ENCODE data around the gene TPO.

The TPO gene

GRCh38 chr2:1497122-1497611, 83.9 kb downstream of the TPO start:
- no peaks in the 10 kb centered on the region for H3K9me3 ChIP-seq (ENCODE audit: control insufficient read depth, insufficient read depth, low read length)
- no peaks in the 10 kb centered on the region for H3K36me3 ChIP-seq (ENCODE audit: control insufficient read depth, insufficient read depth, low read length)
- no peaks in the 10 kb centered on the region for H3K27me3 ChIP-seq (ENCODE audit: control insufficient read depth, insufficient read depth, low read length)
- no peaks in the 10 kb centered on the region for H3K4me1 ChIP-seq (ENCODE audit: control insufficient read depth, insufficient read depth, low read length)
- H3K9ac ChIP-seq (ENCODE audit: low read depth, low read length), result no peak overlapping the region
- H3K4me3 ChIP-seq (ENCODE audit: low read depth, low read length), result no peak overlapping the region

GRCh38 chr2:1498176-1498575, 84.9 kb downstream of the TPO start:
- no peaks in the 10 kb centered on the region for H3K9me3 ChIP-seq (ENCODE audit: control insufficient read depth, insufficient read depth, low read length)
- H3K4me1 ChIP-seq (ENCODE audit: control insufficient read depth, insufficient read depth, low read length), result no peaks in the 10 kb centered on the region
- no peak overlapping the region for H3K4me3 ChIP-seq (ENCODE audit: low read depth, low read length)
- H3K36me3 ChIP-seq (ENCODE audit: control insufficient read depth, insufficient read depth, low read length), result no peaks in the 10 kb centered on the region
- no peak overlapping the region for H3K9ac ChIP-seq (ENCODE audit: low read depth, low read length)
- H3K27me3 ChIP-seq (ENCODE audit: control insufficient read depth, insufficient read depth, low read length), result no peaks in the 10 kb centered on the region

GRCh38 chr2:1499033-1499795, 86.0 kb downstream of the TPO start:
- Histone ChIP-seq H3K27me3 (ENCODE audit: control insufficient read depth, insufficient read depth, low read length) (no peaks in the 10 kb centered on the region), H3K36me3 (ENCODE audit: control insufficient read depth, insufficient read depth, low read length) (no peaks in the 10 kb centered on the region), H3K4me1 (ENCODE audit: control insufficient read depth, insufficient read depth, low read length) (no peaks in the 10 kb centered on the region), H3K9ac (ENCODE audit: low read depth, low read length) (no peak overlapping the region), H3K4me3 (ENCODE audit: low read depth, low read length) (no peak overlapping the region), H3K9me3 (ENCODE audit: control insufficient read depth, insufficient read depth, low read length) (no peaks in the 10 kb centered on the region)

- H3K4me1 ChIP-seq (ENCODE audit: control insufficient read depth, insufficient read depth, low read length), result no peaks in the 10 kb centered on the region
- no peaks in the 10 kb centered on the region for H3K27me3 ChIP-seq (ENCODE audit: control insufficient read depth, insufficient read depth, low read length)
- H3K4me3 ChIP-seq (ENCODE audit: low read depth, low read length), result no peak overlapping the region
- H3K9ac ChIP-seq (ENCODE audit: low read depth, low read length), result no peak overlapping the region
- no peaks in the 10 kb centered on the region for H3K36me3 ChIP-seq (ENCODE audit: control insufficient read depth, insufficient read depth, low read length)
- H3K9me3 ChIP-seq (ENCODE audit: control insufficient read depth, insufficient read depth, low read length), result no peaks in the 10 kb centered on the region
These were observed 88.0 kb downstream of the TPO start for GRCh38 chr2:1501038-1501851.

DNA sequence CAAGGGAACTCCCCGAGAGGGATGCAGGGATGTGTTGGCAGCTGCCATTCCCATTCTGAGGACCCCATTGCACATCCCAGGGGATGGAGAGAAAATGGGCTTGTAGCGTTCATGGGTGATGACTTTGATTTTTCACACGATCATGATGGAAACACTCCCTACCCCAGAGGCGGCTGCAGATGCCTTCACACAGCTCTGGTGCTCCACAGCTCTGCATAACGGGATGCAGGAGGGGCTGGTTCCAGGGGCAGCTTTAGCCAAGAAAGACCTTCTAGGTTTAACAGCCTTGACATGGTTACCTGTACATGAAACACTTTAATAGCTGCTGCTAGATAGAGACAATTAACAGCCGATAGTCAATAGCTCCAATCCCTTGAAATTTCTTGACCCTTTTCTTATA, 88.7 kb downstream of the TPO start:
- no peak overlapping the region for H3K4me3 ChIP-seq (ENCODE audit: low read depth, low read length)
- H3K36me3 ChIP-seq (ENCODE audit: control insufficient read depth, insufficient read depth, low read length), result no peaks in the 10 kb centered on the region
- no peaks in the 10 kb centered on the region for H3K4me1 ChIP-seq (ENCODE audit: control insufficient read depth, insufficient read depth, low read length)
- H3K9ac ChIP-seq (ENCODE audit: low read depth, low read length), result no peak overlapping the region
- no peaks in the 10 kb centered on the region for H3K27me3 ChIP-seq (ENCODE audit: control insufficient read depth, insufficient read depth, low read length)
- H3K9me3 ChIP-seq (ENCODE audit: control insufficient read depth, insufficient read depth, low read length), result no peaks in the 10 kb centered on the region

- H3K9ac ChIP-seq (ENCODE audit: low read depth, low read length), result no peak overlapping the region
- no peaks in the 10 kb centered on the region for H3K4me1 ChIP-seq (ENCODE audit: control insufficient read depth, insufficient read depth, low read length)
- no peaks in the 10 kb centered on the region for H3K27me3 ChIP-seq (ENCODE audit: control insufficient read depth, insufficient read depth, low read length)
- H3K9me3 ChIP-seq (ENCODE audit: control insufficient read depth, insufficient read depth, low read length), result no peaks in the 10 kb centered on the region
- no peak overlapping the region for H3K4me3 ChIP-seq (ENCODE audit: low read depth, low read length)
- no peaks in the 10 kb centered on the region for H3K36me3 ChIP-seq (ENCODE audit: control insufficient read depth, insufficient read depth, low read length)
These were observed 89.6 kb downstream of the TPO start for GRCh38 chr2:1502891-1503304.

- H3K36me3 ChIP-seq (ENCODE audit: control insufficient read depth, insufficient read depth, low read length), result no peaks in the 10 kb centered on the region
- no peak overlapping the region for H3K4me3 ChIP-seq (ENCODE audit: low read depth, low read length)
- H3K9ac ChIP-seq (ENCODE audit: low read depth, low read length), result no peak overlapping the region
- H3K4me1 ChIP-seq (ENCODE audit: control insufficient read depth, insufficient read depth, low read length), result no peaks in the 10 kb centered on the region
- H3K27me3 ChIP-seq (ENCODE audit: control insufficient read depth, insufficient read depth, low read length), result no peaks in the 10 kb centered on the region
- H3K9me3 ChIP-seq (ENCODE audit: control insufficient read depth, insufficient read depth, low read length), result no peaks in the 10 kb centered on the region
These were observed 90.4 kb downstream of the TPO start for GRCh38 chr2:1503471-1504310.

GRCh38 chr2:1504311-1504750, 91.1 kb downstream of the TPO start:
- H3K36me3 ChIP-seq (ENCODE audit: control insufficient read depth, insufficient read depth, low read length), result no peaks in the 10 kb centered on the region
- no peak overlapping the region for H3K9ac ChIP-seq (ENCODE audit: low read depth, low read length)
- no peaks in the 10 kb centered on the region for H3K4me1 ChIP-seq (ENCODE audit: control insufficient read depth, insufficient read depth, low read length)
- no peak overlapping the region for H3K4me3 ChIP-seq (ENCODE audit: low read depth, low read length)
- no peaks in the 10 kb centered on the region for H3K27me3 ChIP-seq (ENCODE audit: control insufficient read depth, insufficient read depth, low read length)
- H3K9me3 ChIP-seq (ENCODE audit: control insufficient read depth, insufficient read depth, low read length), result no peaks in the 10 kb centered on the region

DNA sequence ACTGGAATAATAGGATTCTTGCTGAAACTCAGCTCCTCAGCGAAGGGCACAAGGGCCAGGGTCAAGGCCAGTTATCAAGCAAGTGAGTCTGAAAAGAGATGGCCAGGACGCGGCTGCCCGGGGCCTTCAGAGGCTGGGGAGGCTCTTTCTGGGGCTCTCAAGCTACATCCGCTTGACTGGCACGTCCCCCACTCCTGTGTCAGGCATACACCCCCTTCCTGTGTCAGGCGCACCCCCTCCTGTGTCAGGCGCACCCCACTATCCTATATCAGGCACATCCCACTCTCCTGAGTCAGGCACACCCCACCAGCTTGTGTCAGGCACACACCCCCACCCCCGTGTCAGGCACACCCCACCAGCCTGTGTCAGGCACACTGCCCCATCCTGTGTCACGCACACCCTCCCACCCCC, 91.8 kb downstream of the TPO start:
- no peaks in the 10 kb centered on the region for H3K36me3 ChIP-seq (ENCODE audit: control insufficient read depth, insufficient read depth, low read length)
- H3K4me1 ChIP-seq (ENCODE audit: control insufficient read depth, insufficient read depth, low read length), result no peaks in the 10 kb centered on the region
- H3K27me3 ChIP-seq (ENCODE audit: control insufficient read depth, insufficient read depth, low read length), result no peaks in the 10 kb centered on the region
- H3K9me3 ChIP-seq (ENCODE audit: control insufficient read depth, insufficient read depth, low read length), result no peaks in the 10 kb centered on the region
- no peak overlapping the region for H3K9ac ChIP-seq (ENCODE audit: low read depth, low read length)
- no peak overlapping the region for H3K4me3 ChIP-seq (ENCODE audit: low read depth, low read length)

- no peak overlapping the region for H3K4me3 ChIP-seq (ENCODE audit: low read depth, low read length)
- H3K4me1 ChIP-seq (ENCODE audit: control insufficient read depth, insufficient read depth, low read length), result no peaks in the 10 kb centered on the region
- H3K9ac ChIP-seq (ENCODE audit: low read depth, low read length), result no peak overlapping the region
- H3K27me3 ChIP-seq (ENCODE audit: control insufficient read depth, insufficient read depth, low read length), result no peaks in the 10 kb centered on the region
- no peaks in the 10 kb centered on the region for H3K9me3 ChIP-seq (ENCODE audit: control insufficient read depth, insufficient read depth, low read length)
- H3K36me3 ChIP-seq (ENCODE audit: control insufficient read depth, insufficient read depth, low read length), result no peaks in the 10 kb centered on the region
These were observed 96.2 kb downstream of the TPO start for GRCh38 chr2:1509271-1510065.

- Histone ChIP-seq H3K4me3 (ENCODE audit: low read depth, low read length) (no peak overlapping the region), H3K36me3 (ENCODE audit: control insufficient read depth, insufficient read depth, low read length) (no peaks in the 10 kb centered on the region), H3K9me3 (ENCODE audit: control insufficient read depth, insufficient read depth, low read length) (no peaks in the 10 kb centered on the region), H3K27me3 (ENCODE audit: control insufficient read depth, insufficient read depth, low read length) (no peaks in the 10 kb centered on the region), H3K4me1 (ENCODE audit: control insufficient read depth, insufficient read depth, low read length) (no peaks in the 10 kb centered on the region), H3K9ac (ENCODE audit: low read depth, low read length) (no peak overlapping the region)
These were observed 96.9 kb downstream of the TPO start for GRCh38 chr2:1510176-1510575.
